B cell (primary cell): Measurements from ENCODE around the gene OCLN.

ENCODE experiments used
- EZH2 ChIP-seq: IDR thresholded peaks from 2 replicates; pipeline ENCODE4 v1.6.1; 2012; ENCODE audit warnings: borderline replicate concordance, low read depth, mild to moderate bottlenecking, moderate library complexity, low read length; ENCODE audit not compliant: insufficient read depth, poor library complexity, severe bottlenecking
- TF ChIP-seq, protein P1 (sequence below): fragments of 200-600 bp; IDR thresholded peaks from one replicate; pipeline ENCODE4 v1.8.0; 2022; ENCODE audit warnings: antibody characterized with exemption, mild to moderate bottlenecking

DNA sequence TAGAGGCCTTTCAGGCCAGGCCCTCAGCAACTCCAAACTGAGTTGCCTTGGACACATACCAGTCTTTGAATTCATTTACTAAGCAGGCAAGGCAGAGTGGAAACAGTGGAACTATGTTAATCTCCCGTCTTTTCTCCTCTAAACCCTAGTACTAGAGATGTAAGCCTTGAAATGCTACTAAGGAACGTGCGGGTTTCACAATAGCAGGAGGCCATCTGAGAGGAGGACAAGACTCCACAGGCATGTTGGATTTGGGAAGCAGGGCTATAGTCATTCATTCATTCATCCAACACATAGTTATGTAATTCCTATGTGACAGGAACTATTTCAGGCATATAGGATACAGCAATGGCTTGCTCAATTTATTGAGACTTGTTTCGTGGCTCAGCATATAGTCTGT is 3.3 kb upstream of the OCLN start:
- no peak for TF ChIP-seq EZH2
- TF ChIP-seq, protein P1, sequence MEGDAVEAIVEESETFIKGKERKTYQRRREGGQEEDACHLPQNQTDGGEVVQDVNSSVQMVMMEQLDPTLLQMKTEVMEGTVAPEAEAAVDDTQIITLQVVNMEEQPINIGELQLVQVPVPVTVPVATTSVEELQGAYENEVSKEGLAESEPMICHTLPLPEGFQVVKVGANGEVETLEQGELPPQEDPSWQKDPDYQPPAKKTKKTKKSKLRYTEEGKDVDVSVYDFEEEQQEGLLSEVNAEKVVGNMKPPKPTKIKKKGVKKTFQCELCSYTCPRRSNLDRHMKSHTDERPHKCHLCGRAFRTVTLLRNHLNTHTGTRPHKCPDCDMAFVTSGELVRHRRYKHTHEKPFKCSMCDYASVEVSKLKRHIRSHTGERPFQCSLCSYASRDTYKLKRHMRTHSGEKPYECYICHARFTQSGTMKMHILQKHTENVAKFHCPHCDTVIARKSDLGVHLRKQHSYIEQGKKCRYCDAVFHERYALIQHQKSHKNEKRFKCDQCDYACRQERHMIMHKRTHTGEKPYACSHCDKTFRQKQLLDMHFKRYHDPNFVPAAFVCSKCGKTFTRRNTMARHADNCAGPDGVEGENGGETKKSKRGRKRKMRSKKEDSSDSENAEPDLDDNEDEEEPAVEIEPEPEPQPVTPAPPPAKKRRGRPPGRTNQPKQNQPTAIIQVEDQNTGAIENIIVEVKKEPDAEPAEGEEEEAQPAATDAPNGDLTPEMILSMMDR = no peak
